Measurements from ENCODE around the gene PAX6. TPM values are rescaled to one million over a fixed set of nuclear protein-coding genes. Genes with fewer than 3 reads are reported as not detected.

The PAX6 gene
- total RNA-seq, 1 experiment from 2014 or later = 3.3 TPM

- no peaks in the 10 kb centered on the region for H3K27me3 Mint-ChIP-seq (ENCODE audit: low read depth)
- H3K36me3 Mint-ChIP-seq = no peaks in the 10 kb centered on the region
- POLR2A ChIA-PET = no interaction called here
- H3K4me1 Mint-ChIP-seq = peaks cover 31% of the 10 kb centered on the region
- CTCF ChIA-PET = interaction anchor here (1.8 kb wide), 1 partner anchor 123 kb away, joined by 6 read pairs; no protein-coding TSS in a partner anchor
- DNase-seq (ENCODE audit: low spot score) = no peak
- no peak overlapping the region for H3K4me3 Mint-ChIP-seq
- no peak overlapping the region for H3K27ac Mint-ChIP-seq
- TF ChIP-seq ATF6 (CRISPR knock-in tag; IDR thresholded peaks at IDR 0.05) (no peak), ZMAT4 (CRISPR knock-in tag; IDR thresholded peaks at IDR 0.05) (no peak), PRRX2 (CRISPR knock-in tag; IDR thresholded peaks at IDR 0.05) (no peak), ZNF263 (CRISPR knock-in tag; IDR thresholded peaks at IDR 0.05; ENCODE audit: low read depth) (no peak), CREB1 (CRISPR knock-in tag; IDR thresholded peaks at IDR 0.05) (no peak), ESRRA (CRISPR knock-in tag; IDR thresholded peaks at IDR 0.05; ENCODE audit: borderline replicate concordance) (no peak), ELF4 (CRISPR knock-in tag; IDR thresholded peaks at IDR 0.05; ENCODE audit: low read depth) (no peak), AFF4 (CRISPR knock-in tag; IDR thresholded peaks at IDR 0.05; ENCODE audit: borderline replicate concordance) (no peak), ZNF396 (CRISPR knock-in tag; IDR thresholded peaks at IDR 0.05; ENCODE audit: borderline replicate concordance) (no peak), PRDM15 (CRISPR knock-in tag; IDR thresholded peaks at IDR 0.05) (no peak), SOX15 (CRISPR knock-in tag; IDR thresholded peaks at IDR 0.05) (no peak), CTCF (IDR thresholded peaks at IDR 0.05) (no peak), NFATC4 (CRISPR knock-in tag; IDR thresholded peaks at IDR 0.05) (no peak), USF1 (CRISPR knock-in tag; IDR thresholded peaks at IDR 0.05) (no peak), ERG (CRISPR knock-in tag; IDR thresholded peaks at IDR 0.05) (no peak), TCF7 (CRISPR knock-in tag; IDR thresholded peaks at IDR 0.05; ENCODE audit: low read depth) (no peak), JAZF1 (CRISPR knock-in tag; IDR thresholded peaks at IDR 0.05) (no peak)
- H3K9me3 Mint-ChIP-seq = no peaks in the 10 kb centered on the region
- ATAC-seq = no peak
Measured at GRCh38 chr11:31764261-31764660, 46.9 kb downstream of the PAX6 start.

Data from WTC11 (cell line).